Measurements from ENCODE around the gene MBLAC1.

GRCh38 chr7:100171840-100172239 is 45.1 kb downstream of the MBLAC1 start:
- TF ChIP-seq CTCF (IDR thresholded peaks at IDR 0.05) = no peak
- TF ChIP-seq POLR2A (IDR thresholded peaks at IDR 0.05) = no peak
- TF ChIP-seq EP300 (IDR thresholded peaks at IDR 0.05) = no peak
